GM12878 (cell line): Measurements from ENCODE around the gene C1orf35. TPM values are rescaled to one million over a fixed set of nuclear protein-coding genes. Genes with fewer than 3 reads are reported as not detected.

Experiments used
- ATAC-seq: fragments of 200-7000 bp; cut with Tn5 transposase; 3 replicates; pipeline ENCODE4 v1.9.1; 2020; ENCODE audit warnings: mild to moderate bottlenecking, moderate library complexity
- BruUV-seq: library from RNA; stranded (reverse); fragments of 400-500 nt; replicated peaks from 2 replicates; lab custom pipeline; 2021; lab: Mats Ljungman, UMichigan
- CTCF ChIA-PET: fragments of 300-600 bp; sonication (Branson Sonifier 250); formaldehyde crosslinking; extraction: SDS; loops from one replicate; lab custom pipeline; 2021; ENCODE audit warnings: inconsistent platforms; lab: Yijun Ruan, JAX
- POLR2A ChIA-PET: fragments of 350-600 bp; formaldehyde crosslinking; extraction: SDS; loops from one replicate; lab custom pipeline; 2021; ENCODE audit warnings: inconsistent platforms; lab: Charles Lee
- RAD21 ChIA-PET: fragments of 300-600 bp; sonication (Branson Sonifier 250); formaldehyde crosslinking; loops from one replicate; lab custom pipeline; 2023; ENCODE audit warnings: antibody characterized with exemption; ENCODE audit not compliant: unreplicated experiment; lab: Charles Lee
- SMC1A ChIA-PET: fragments of 300-600 bp; sonication (Branson Sonifier 250); formaldehyde crosslinking; loops from one replicate; lab custom pipeline; 2023; ENCODE audit not compliant: unreplicated experiment, uncharacterized antibody; lab: Charles Lee
- DNase-seq: peaks from one replicate; pipeline ENCODE4 v3.0.0-alpha.2; 2011; ENCODE audit warnings: low read depth, low spot score
- FAIRE-seq: peaks from 3 replicates; lab custom pipeline; 2011; peaks lifted over from hg19 to GRCh38; lab: Jason Lieb, UNC
- H2AFZ ChIP-seq: 2 replicates; pipeline ENCODE4 v1.6.0; 2011; ENCODE audit warnings: low read depth, low read length, control low read depth; ENCODE audit not compliant: control insufficient read depth
- H3K27ac ChIP-seq: 2 replicates; pipeline ENCODE4 v1.5.1; 2011; ENCODE audit warnings: control low read depth; ENCODE audit not compliant: control insufficient read depth, insufficient read depth
- H3K27me3 ChIP-seq, 2 experiments: replicated peaks in 1 of 2; 2 replicates each; pipeline versions ENCODE4 v1.6.0 to v1.6.1; 2011; ENCODE audit warnings: low read length in 1 of 2; ENCODE audit not compliant: control insufficient read depth in 2 of 2, insufficient read depth in 2 of 2
- H3K36me3 ChIP-seq, 2 experiments: 2 replicates each; pipeline ENCODE4 v1.5.1; 2011; ENCODE audit warnings: low read length in 1 of 2; ENCODE audit not compliant: control insufficient read depth in 2 of 2, insufficient read depth in 2 of 2
- H3K4me1 ChIP-seq: 2 replicates; pipeline ENCODE4 v1.6.1; 2011; ENCODE audit warnings: mild to moderate bottlenecking, low read length, moderate library complexity, mixed read lengths; ENCODE audit not compliant: control insufficient read depth, insufficient read depth
- H3K4me2 ChIP-seq: 2 replicates; pipeline ENCODE4 v1.6.0; 2011; ENCODE audit warnings: control low read depth; ENCODE audit not compliant: control insufficient read depth, insufficient read depth
- H3K4me3 ChIP-seq: fragments of 200-600 bp; sonication (generic); 2 replicates; pipeline ENCODE4 v1.5.1; 2016
- H3K79me2 ChIP-seq: 2 replicates; pipeline ENCODE4 v1.6.0; 2011; ENCODE audit warnings: low read length; ENCODE audit not compliant: control insufficient read depth, insufficient read depth
- H3K9ac ChIP-seq: 2 replicates; pipeline ENCODE4 v1.8.0; 2011; ENCODE audit warnings: low read length, control low read depth, mixed read lengths; ENCODE audit not compliant: control insufficient read depth, insufficient read depth
- H3K9me3 ChIP-seq: replicated peaks from 3 replicates; pipeline ENCODE4 v1.5.1; 2011; ENCODE audit warnings: mild to moderate bottlenecking, low read length; ENCODE audit not compliant: control insufficient read depth, insufficient read depth
- H4K20me1 ChIP-seq: 2 replicates; pipeline ENCODE4 v1.6.0; 2011; ENCODE audit not compliant: control insufficient read depth, insufficient read depth
- CREB1 ChIP-seq: IDR thresholded peaks from 2 replicates; pipeline ENCODE4 v1.6.1; 2012; ENCODE audit warnings: low read depth, mild to moderate bottlenecking, inconsistent platforms
- EED ChIP-seq: sonication (generic); IDR thresholded peaks from 2 replicates; pipeline ENCODE4 v1.6.1; 2016; ENCODE audit warnings: antibody characterized with exemption, low read depth
- MEF2B ChIP-seq: fragments of 450-650 bp; IDR thresholded peaks from 2 replicates; pipeline ENCODE4 v1.6.1; 2018; ENCODE audit warnings: mild to moderate bottlenecking, moderate library complexity; ENCODE audit not compliant: partially characterized antibody, poor library complexity, severe bottlenecking
- MTA3 ChIP-seq: IDR thresholded peaks from 2 replicates; pipeline ENCODE4 v1.6.1; 2012; ENCODE audit warnings: low read length, inconsistent platforms, borderline replicate concordance
- MYC ChIP-seq: IDR thresholded peaks from 2 replicates; pipeline ENCODE4 v1.6.1; 2011; ENCODE audit warnings: mild to moderate bottlenecking, low read length, moderate library complexity, inconsistent platforms; ENCODE audit not compliant: insufficient read depth, insufficient replicate concordance, insufficient read length, severe bottlenecking
- NFIC ChIP-seq: IDR thresholded peaks from 2 replicates; pipeline ENCODE4 v1.6.1; 2012; ENCODE audit warnings: low read depth, mild to moderate bottlenecking, inconsistent platforms, low read length, moderate library complexity
- NR2F1 ChIP-seq: fragments of 450-650 bp; conservative IDR thresholded peaks from 2 replicates; pipeline ENCODE4 v1.6.1; 2017; ENCODE audit warnings: mild to moderate bottlenecking
- TCF7 ChIP-seq: IDR thresholded peaks from 2 replicates; pipeline ENCODE4 v1.6.1; 2014; ENCODE audit warnings: antibody characterized with exemption, borderline replicate concordance
- ZBED1 ChIP-seq: IDR thresholded peaks from 2 replicates; pipeline ENCODE4 v1.6.1; 2016; ENCODE audit warnings: borderline replicate concordance
- ZZZ3 ChIP-seq: IDR thresholded peaks from 2 replicates; pipeline ENCODE4 v1.6.1; 2011; ENCODE audit warnings: low read depth; ENCODE audit not compliant: control insufficient read depth, insufficient read length
- WGBS: methylation state at CpG from one replicate; pipeline ENCODE4 v1.1.6; 2016; ENCODE audit warnings: low lambda C conversion rate; ENCODE audit not compliant: insufficient replicate concordance, insufficient coverage; ENCODE audit errors: missing lambda C conversion rate; 5-methylcytosine and 5-hydroxymethylcytosine counted together
- in situ Hi-C: fragments of 300-500 bp; cut with MboI; formaldehyde crosslinking; loops from 9 replicates; pipeline ENCODE4 v1.14.3; 2018; ENCODE audit warnings: mixed read lengths
- intact Hi-C: fragments of 100-400 bp; cut with micrococcal nuclease; formaldehyde crosslinking; loops from one replicate; pipeline ENCODE4 v1.14.2; 2022; ENCODE audit not compliant: unreplicated experiment
- polyA plus RNA-seq, 11 experiments: library from polyadenylated mRNA; depleted of rRNA in 4 of 11; unstranded in 6 of 11; stranded (reverse) in 5 of 11; fragments of >200 nt; fragmentation: Nextera tagmentation in 4 of 11; fragmentation: Illumina TruSeq in 1 of 11; extraction: Ambion mirVana in 4 of 11; extraction: Trizol in 1 of 11; gene quantifications; 1 replicate in 1 of 11; 2 replicates in 10 of 11; pipeline versions ENCODE4 v1.2.1 to v1.2.3, GENCODE V29; 2011 to 2016; ENCODE audit warnings: inconsistent platforms in 2 of 11, missing spikeins in 2 of 11, low read depth in 1 of 11
- total RNA-seq, 4 experiments: library from RNA; depleted of rRNA in 3 of 4; stranded (reverse); fragments of >200 nt in 3 of 4; fragmentation: Illumina TruSeq in 1 of 4; extraction: Trizol in 1 of 4; gene quantifications; 2 replicates each; pipeline versions ENCODE4 v1.2.1 to v1.2.3, GENCODE V29; 2013 to 2021

Gene C1orf35
- total and polyA plus RNA-seq, 10 of the 15 experiments (the other 5 are each of a cell fraction or from before 2014, with no cell fraction given) = 2.5 to 27.0 (median 10.6) TPM

DNA sequence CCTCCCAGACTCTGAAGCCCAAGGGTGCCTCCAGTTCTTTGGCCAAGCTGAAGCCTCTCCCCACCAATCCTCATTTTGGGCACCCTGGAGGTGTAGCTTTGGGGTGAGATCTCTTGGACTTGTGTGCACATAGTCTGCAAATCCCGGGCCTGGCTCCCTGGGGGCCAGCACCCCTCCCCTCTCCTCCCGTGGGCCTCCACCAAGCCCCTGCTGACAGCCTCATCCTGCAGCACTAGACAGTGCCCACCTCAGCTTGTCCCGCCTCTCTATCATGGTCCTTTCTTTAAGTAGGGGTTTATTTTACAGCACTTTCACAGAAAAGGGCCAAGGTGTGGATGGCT, 49.8 kb upstream of the C1orf35 start:
- ChIA-PET POLR2A (interaction anchor here (0.7 to 1.3 kb wide), 2 partner anchors 9 kb away, joined by 3 read pairs; no protein-coding TSS in a partner anchor), SMC1A (interaction anchor here (2.4 kb wide), 1 partner anchor 12 kb away, joined by 9 read pairs; the partner anchor contains the start of gene IBA57), CTCF (no interaction called here), RAD21 (no interaction called here)
- Histone ChIP-seq H3K4me3 (no peak overlapping the region), H3K9me3 (no peaks in the 10 kb centered on the region), H3K36me3 (peaks cover 0 to 10% of the 10 kb centered on the region in 2 experiments; a peak in 2 of 4 replicates), H3K27me3 (no peaks in the 10 kb centered on the region), H3K9ac (no peak overlapping the region), H3K27ac (no peak overlapping the region), H3K79me2 (no peaks in the 10 kb centered on the region), H3K4me1 (no peaks in the 10 kb centered on the region), H4K20me1 (no peaks in the 10 kb centered on the region), H2AFZ (no peak overlapping the region), H3K4me2 (no peak overlapping the region)
- intact Hi-C loops = no loop called here
- no peak for DNase-seq
- no TSS peak for BruUV-seq
- TF ChIP-seq NR2F1 (no peak), NFIC (no peak), MEF2B (no peak), TCF7 (no peak), CREB1 (no peak), EED (no peak), MTA3 (no peak), ZBED1 (no peak), ZZZ3 (no peak), MYC (no peak)
- FAIRE-seq = no peak
- in situ Hi-C loops = no loop called here
- 23% methylated on average over 3 of the region's 3 CpGs for WGBS
- no peak for ATAC-seq
